Aorta (tissue), 5 donors: Measurements from ENCODE around the gene PNPLA6. TPM values are rescaled to one million over a fixed set of nuclear protein-coding genes. Genes with fewer than 3 reads are reported as not detected.

ENCODE experiments used
- ATAC-seq: fragments of 200-7000 bp; cut with Tn5 transposase; one replicate; pipeline ENCODE4 v1.9.1; 2022; ENCODE audit warnings: moderate library complexity; ENCODE audit not compliant: low FRiP score
- DNase-seq, 2 donors: peaks; one replicate each; pipeline ENCODE4 v3.0.0-alpha.2; 2020
- H3K27ac ChIP-seq, 2 donors: one replicate each; pipeline ENCODE4 v1.5.1; 2013; ENCODE audit warnings: low read length in 2 of 2, mild to moderate bottlenecking in 2 of 2, moderate library complexity in 2 of 2, control low read depth in 1 of 2, inconsistent platforms in 1 of 2, low read depth in 1 of 2
- H3K27me3 ChIP-seq, 2 donors: one replicate each; pipeline ENCODE4 v1.6.1; 2013; ENCODE audit warnings: control low read depth in 1 of 2, low read length in 1 of 2, mild to moderate bottlenecking in 1 of 2, moderate library complexity in 1 of 2; ENCODE audit not compliant: insufficient read depth in 2 of 2, control insufficient read depth in 1 of 2
- H3K36me3 ChIP-seq, 2 donors: one replicate each; pipeline ENCODE4 v1.6.1; 2013; ENCODE audit warnings: control low read depth in 1 of 2, low read length in 1 of 2, mild to moderate bottlenecking in 1 of 2; ENCODE audit not compliant: insufficient read depth in 2 of 2, control insufficient read depth in 1 of 2
- H3K4me1 ChIP-seq, 2 donors: one replicate each; pipeline ENCODE4 v1.6.1; 2013; ENCODE audit warnings: low read length in 2 of 2, control low read depth in 1 of 2, mild to moderate bottlenecking in 1 of 2, moderate library complexity in 1 of 2; ENCODE audit not compliant: insufficient read depth in 2 of 2, control insufficient read depth in 1 of 2
- H3K4me3 ChIP-seq, 2 donors: one replicate each; pipeline ENCODE4 v1.5.1; 2013; ENCODE audit warnings: low read length in 2 of 2, control low read depth in 1 of 2, mild to moderate bottlenecking in 1 of 2
- H3K9me3 ChIP-seq: one replicate; pipeline ENCODE4 v1.6.1; 2013; ENCODE audit warnings: mild to moderate bottlenecking, low read length; ENCODE audit not compliant: control insufficient read depth
- WGBS, 2 donors: extraction: QIAGEN DNeasy Blood & Tissue Kit; methylation state at CpG; one replicate each; pipeline ENCODE4 v1.1.7; 2013; 5-methylcytosine and 5-hydroxymethylcytosine counted together
- intact Hi-C, 2 donors: fragments of 100-400 bp; cut with DNase I; formaldehyde crosslinking; loops; one replicate each; pipeline versions ENCODE4 v1.14.2 to v1.15.0; 2022
- polyA plus RNA-seq, 2 donors: library from polyadenylated mRNA; stranded (reverse); fragments of 200-250 nt; gene quantifications; one replicate each; pipeline ENCODE4 v1.2.3, GENCODE V29; 2013
- total RNA-seq, 2 donors: library from RNA; stranded (reverse); fragmentation: NEBNext Ultra II Directional; extraction: Animal tissue kit (Norgen Biotek cat#: 25700); gene quantifications; one replicate each; pipeline ENCODE4 v1.2.1, GENCODE V29; 2021
- donor health status: healthy with polysubstance abuse.
- donor health status: Bipolar disorder and iron deficiency.
- donor health status: DM: no; HTN: no; CAD: no.
- donor health status: DM: no; HTN: no; CAD: no.
- donor health status: DM: yes; HTN: yes; CAD: no.

The PNPLA6 gene
- total and polyA plus RNA-seq, 4 donors: 25.0 to 136 (median 91.3) TPM

- no peak overlapping the region for H3K4me3 ChIP-seq
- H3K4me1 ChIP-seq: no peaks in the 10 kb centered on the region
- H3K27me3 ChIP-seq: no peaks in the 10 kb centered on the region
- no peak for ATAC-seq
- H3K27ac ChIP-seq: no peak overlapping the region
- no peak for DNase-seq
- H3K36me3 ChIP-seq: no peaks in the 10 kb centered on the region
- no peaks in the 10 kb centered on the region for H3K9me3 ChIP-seq
- WGBS, 2 donors: 40 to 44% methylated on average over 10 of the region's 10 CpGs
- intact Hi-C loops: loop anchor here in 1 of 2 donors (1.0 kb wide), 1 partner anchor 13 kb away; no protein-coding TSS in a partner anchor
These were observed 13.9 kb upstream of the PNPLA6 start for GRCh38 chr19:7521551-7522071.

GRCh38 chr19:7522072-7522922 is 13.2 kb upstream of the PNPLA6 start, which contains the start of gene MCOLN1:
TSS of gene MCOLN1 (plus strand) at chr19:7522624. CDS start at chr19:7522751, 127 bp downstream.
- DNase-seq (peak; percentile 100), ATAC-seq (peak; percentile 96)
- H3K27ac ChIP-seq: no peak within 1 kb of the TSS
- H3K4me3 ChIP-seq: peak within 1 kb of the TSS; percentile 47 to 68
- no peaks in the 10 kb centered on the region for H3K9me3 ChIP-seq
- intact Hi-C loops: loop anchor here in 1 of 2 donors (1.0 kb wide), 1 partner anchor 12 kb away; no protein-coding TSS in a partner anchor
- no peaks in the 10 kb centered on the region for H3K4me1 ChIP-seq
- H3K36me3 ChIP-seq: no peaks in the 10 kb centered on the region
- H3K27me3 ChIP-seq: no peaks in the 10 kb centered on the region
- 0 to 1% methylated on average over 58 to 65 of the region's 65 CpGs for WGBS, 2 donors

GRCh38 chr19:7522923-7523667 is 12.4 kb upstream of the PNPLA6 start:
- no peaks in the 10 kb centered on the region for H3K36me3 ChIP-seq
- intact Hi-C loops: loop anchor here in 1 of 2 donors (1.0 kb wide), 1 partner anchor 11 kb away; no protein-coding TSS in a partner anchor
- 7 to 8% methylated on average over 23 of the region's 23 CpGs for WGBS, 2 donors
- H3K4me3 ChIP-seq: peak overlapping the region; percentile 47 to 68
- H3K9me3 ChIP-seq: no peaks in the 10 kb centered on the region
- ATAC-seq (no peak), DNase-seq (peak in 1 of 2 donors; percentile 61)
- H3K4me1 ChIP-seq: no peaks in the 10 kb centered on the region
- no peak overlapping the region for H3K27ac ChIP-seq
- H3K27me3 ChIP-seq: no peaks in the 10 kb centered on the region

- no peaks in the 10 kb centered on the region for H3K9me3 ChIP-seq
- 88 to 93% methylated on average over 5 of the region's 5 CpGs for WGBS, 2 donors
- H3K4me1 ChIP-seq: no peaks in the 10 kb centered on the region
- no peaks in the 10 kb centered on the region for H3K36me3 ChIP-seq
- DNase-seq (no peak), ATAC-seq (no peak)
- no peak overlapping the region for H3K27ac ChIP-seq
- no peaks in the 10 kb centered on the region for H3K27me3 ChIP-seq
- intact Hi-C loops: no loop called here
- H3K4me3 ChIP-seq: no peak overlapping the region
These were observed 11.0 kb upstream of the PNPLA6 start for GRCh38 chr19:7524523-7524922.

- DNase-seq: no peak
- no peaks in the 10 kb centered on the region for H3K36me3 ChIP-seq
- H3K27ac ChIP-seq: no peak overlapping the region
- H3K4me1 ChIP-seq: no peaks in the 10 kb centered on the region
- intact Hi-C loops: no loop called here
- H3K9me3 ChIP-seq: no peaks in the 10 kb centered on the region
- WGBS, 2 donors: 93 to 95% methylated on average over 20 of the region's 20 CpGs
- no peak for ATAC-seq
- no peaks in the 10 kb centered on the region for H3K27me3 ChIP-seq
- no peak overlapping the region for H3K4me3 ChIP-seq
These were observed 10.4 kb upstream of the PNPLA6 start for GRCh38 chr19:7524992-7525739.

GRCh38 chr19:7526059-7526929 is 9.2 kb upstream of the PNPLA6 start:
- Histone ChIP-seq H3K9me3 (no peaks in the 10 kb centered on the region), H3K27me3 (no peaks in the 10 kb centered on the region), H3K4me1 (no peaks in the 10 kb centered on the region), H3K27ac (no peak overlapping the region), H3K36me3 (no peaks in the 10 kb centered on the region), H3K4me3 (no peak overlapping the region)
- 89% methylated on average over 31 of the region's 31 CpGs for WGBS, 2 donors
- intact Hi-C loops: no loop called here
- DNase-seq (no peak), ATAC-seq (no peak)

GRCh38 chr19:7527516-7528191 is 7.9 kb upstream of the PNPLA6 start:
- H3K27ac ChIP-seq: no peak overlapping the region
- no peaks in the 10 kb centered on the region for H3K27me3 ChIP-seq
- H3K9me3 ChIP-seq: no peaks in the 10 kb centered on the region
- no peak overlapping the region for H3K4me3 ChIP-seq
- WGBS, 2 donors: 82 to 85% methylated on average over 25 of the region's 25 CpGs
- no peaks in the 10 kb centered on the region for H3K36me3 ChIP-seq
- no peaks in the 10 kb centered on the region for H3K4me1 ChIP-seq
- DNase-seq (peak in 1 of 2 donors; percentile 83), ATAC-seq (no peak)
- intact Hi-C loops: no loop called here
